Neutrophil (primary cell): ENCODE measurements around the gene YKT6.

ENCODE experiments used
- H3K27ac ChIP-seq: fragments of 200-600 bp; sonication (generic); 2 replicates; pipeline ENCODE4 v1.5.1; 2016; ENCODE audit warnings: mild to moderate bottlenecking, moderate library complexity
- H3K27me3 ChIP-seq: fragments of 200-600 bp; sonication (generic); 2 replicates; pipeline ENCODE4 v1.6.0; 2016; ENCODE audit warnings: mild to moderate bottlenecking
- H3K36me3 ChIP-seq: fragments of 200-600 bp; sonication (generic); 2 replicates; pipeline ENCODE4 v1.5.1; 2017
- H3K4me1 ChIP-seq, 2 experiments: fragments of 200-600 bp in 1 of 2; sonication (generic) in 1 of 2; 1 replicate in 1 of 2; 2 replicates in 1 of 2; pipeline versions ENCODE4 v1.5.1 to v1.6.1; 2013 to 2016; ENCODE audit warnings: low read depth in 1 of 2, low read length in 1 of 2, mild to moderate bottlenecking in 1 of 2, moderate library complexity in 1 of 2; ENCODE audit not compliant: control insufficient read depth in 1 of 2, insufficient read depth in 1 of 2
- H3K4me3 ChIP-seq, 2 experiments: fragments of 200-600 bp in 1 of 2; sonication (generic) in 1 of 2; 1 replicate in 1 of 2; 2 replicates in 1 of 2; pipeline ENCODE4 v1.5.1; 2013 to 2016; ENCODE audit warnings: low read depth in 1 of 2, low read length in 1 of 2, mild to moderate bottlenecking in 1 of 2, moderate library complexity in 1 of 2
- H3K9me3 ChIP-seq: fragments of 200-600 bp; sonication (generic); 2 replicates; pipeline ENCODE4 v1.5.1; 2016
- TF ChIP-seq, protein P1 (sequence below): fragments of 200-600 bp; sonication (generic); IDR thresholded peaks from 2 replicates; pipeline ENCODE4 v1.5.1; 2016; ENCODE audit warnings: antibody characterized with exemption

The YKT6 gene

DNA sequence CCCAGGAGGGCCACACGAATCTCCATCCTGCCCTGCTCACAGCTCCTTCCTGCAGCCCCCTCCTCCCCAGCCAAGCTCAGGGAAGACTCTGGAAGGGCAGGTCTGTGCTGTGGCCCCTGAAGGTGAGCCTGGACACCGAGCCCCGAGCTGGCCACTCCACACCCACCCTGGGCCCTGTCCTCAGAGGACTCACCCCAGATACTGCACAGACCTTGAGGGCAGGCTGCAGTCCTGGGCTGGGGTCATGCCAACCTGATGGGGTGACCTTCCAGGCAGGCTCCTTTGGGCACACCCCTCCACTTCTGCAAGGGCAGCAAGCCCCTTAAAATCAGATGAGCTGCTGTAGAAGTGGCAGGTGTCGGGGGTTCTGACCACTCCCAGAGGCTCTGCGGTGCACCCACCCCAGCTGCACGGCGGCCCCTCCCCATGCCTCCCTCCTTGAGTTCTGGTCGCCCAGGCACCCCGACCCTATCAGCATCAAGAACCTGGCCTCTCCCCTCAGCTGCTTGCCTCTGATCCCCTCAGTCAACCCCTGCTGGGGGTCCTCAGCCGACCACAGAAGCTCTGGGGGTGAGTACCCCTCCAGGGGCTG is 24.3 kb downstream of the YKT6 start:
- no peaks in the 10 kb centered on the region for H3K36me3 ChIP-seq
- TF ChIP-seq, protein P1, sequence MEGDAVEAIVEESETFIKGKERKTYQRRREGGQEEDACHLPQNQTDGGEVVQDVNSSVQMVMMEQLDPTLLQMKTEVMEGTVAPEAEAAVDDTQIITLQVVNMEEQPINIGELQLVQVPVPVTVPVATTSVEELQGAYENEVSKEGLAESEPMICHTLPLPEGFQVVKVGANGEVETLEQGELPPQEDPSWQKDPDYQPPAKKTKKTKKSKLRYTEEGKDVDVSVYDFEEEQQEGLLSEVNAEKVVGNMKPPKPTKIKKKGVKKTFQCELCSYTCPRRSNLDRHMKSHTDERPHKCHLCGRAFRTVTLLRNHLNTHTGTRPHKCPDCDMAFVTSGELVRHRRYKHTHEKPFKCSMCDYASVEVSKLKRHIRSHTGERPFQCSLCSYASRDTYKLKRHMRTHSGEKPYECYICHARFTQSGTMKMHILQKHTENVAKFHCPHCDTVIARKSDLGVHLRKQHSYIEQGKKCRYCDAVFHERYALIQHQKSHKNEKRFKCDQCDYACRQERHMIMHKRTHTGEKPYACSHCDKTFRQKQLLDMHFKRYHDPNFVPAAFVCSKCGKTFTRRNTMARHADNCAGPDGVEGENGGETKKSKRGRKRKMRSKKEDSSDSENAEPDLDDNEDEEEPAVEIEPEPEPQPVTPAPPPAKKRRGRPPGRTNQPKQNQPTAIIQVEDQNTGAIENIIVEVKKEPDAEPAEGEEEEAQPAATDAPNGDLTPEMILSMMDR, result no peak
- no peak overlapping the region for H3K4me3 ChIP-seq
- H3K27ac ChIP-seq, result no peak overlapping the region
- H3K9me3 ChIP-seq, result no peaks in the 10 kb centered on the region
- H3K4me1 ChIP-seq, result no peaks in the 10 kb centered on the region
- peaks cover 3% of the 10 kb centered on the region for H3K27me3 ChIP-seq

DNA sequence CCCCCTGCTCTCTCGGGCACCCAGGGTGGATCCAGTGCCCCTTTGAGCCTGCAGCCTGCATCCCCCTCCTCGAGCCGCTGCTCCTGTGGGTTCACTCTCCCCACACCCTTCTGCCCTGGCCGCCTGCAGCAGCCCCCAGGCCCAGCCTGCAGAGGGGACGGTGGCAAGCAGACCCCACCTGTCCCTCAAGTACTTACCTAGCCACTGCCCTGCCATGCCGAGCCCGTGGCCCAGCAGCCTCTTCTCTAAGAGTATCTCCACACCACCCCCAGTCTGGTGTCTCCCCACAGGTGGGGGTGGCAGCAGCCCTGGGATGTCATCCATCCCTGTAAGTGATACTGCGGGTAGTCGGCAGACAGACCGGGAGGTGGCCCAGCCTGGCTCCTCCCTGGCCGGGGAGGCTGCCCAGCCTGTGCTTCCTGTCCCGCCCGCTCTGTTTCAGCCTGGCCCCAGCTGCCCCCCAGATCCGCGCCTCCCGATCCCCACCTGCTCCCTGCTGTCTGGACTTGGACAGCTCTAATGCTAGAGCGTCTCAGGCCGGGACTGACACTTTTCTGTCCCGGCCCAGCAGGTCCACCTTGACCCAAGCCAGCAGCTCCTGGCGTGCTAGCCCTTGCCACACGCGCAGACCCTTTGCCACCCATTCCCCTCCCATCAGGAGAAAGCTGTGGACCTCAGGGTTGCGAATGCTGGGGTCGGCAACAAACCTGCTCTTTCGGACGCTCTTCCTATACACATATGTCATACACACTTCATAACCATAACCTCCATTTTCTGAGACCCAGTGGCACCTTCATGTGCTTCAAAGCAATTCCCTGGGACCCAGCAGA is 25.0 kb downstream of the YKT6 start:
- peaks cover 3% of the 10 kb centered on the region for H3K27me3 ChIP-seq
- TF ChIP-seq, protein P1, result no peak

DNA sequence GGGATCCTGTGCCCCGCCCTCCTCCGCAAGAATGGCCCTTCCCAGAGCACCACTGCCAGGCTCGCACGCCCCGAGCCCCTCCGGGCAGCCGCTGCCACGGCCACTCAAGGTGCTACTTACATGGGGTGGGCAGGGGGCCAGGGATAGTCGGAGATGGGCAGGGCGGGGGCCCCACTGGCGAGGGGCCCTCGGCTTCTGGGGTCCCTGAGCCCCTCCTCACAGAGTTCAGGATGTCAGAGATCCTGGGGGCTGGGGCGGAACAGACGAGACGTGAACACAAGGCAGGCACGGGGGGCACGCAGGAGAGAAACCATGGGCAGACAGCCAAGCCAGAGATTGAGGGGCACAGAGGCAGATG is 25.6 kb downstream of the YKT6 start:
- H3K4me1 ChIP-seq, result no peaks in the 10 kb centered on the region
- H3K36me3 ChIP-seq, result no peaks in the 10 kb centered on the region
- peaks cover 3% of the 10 kb centered on the region for H3K27me3 ChIP-seq
- TF ChIP-seq, protein P1, result no peak
- no peak overlapping the region for H3K4me3 ChIP-seq
- no peaks in the 10 kb centered on the region for H3K9me3 ChIP-seq
- no peak overlapping the region for H3K27ac ChIP-seq

More for the DNA sequence above, 25.0 kb downstream of the YKT6 start:
- H3K36me3 ChIP-seq, result no peaks in the 10 kb centered on the region
- no peaks in the 10 kb centered on the region for H3K4me1 ChIP-seq
- no peak overlapping the region for H3K27ac ChIP-seq
- no peak overlapping the region for H3K4me3 ChIP-seq
- H3K9me3 ChIP-seq, result no peaks in the 10 kb centered on the region

DNA sequence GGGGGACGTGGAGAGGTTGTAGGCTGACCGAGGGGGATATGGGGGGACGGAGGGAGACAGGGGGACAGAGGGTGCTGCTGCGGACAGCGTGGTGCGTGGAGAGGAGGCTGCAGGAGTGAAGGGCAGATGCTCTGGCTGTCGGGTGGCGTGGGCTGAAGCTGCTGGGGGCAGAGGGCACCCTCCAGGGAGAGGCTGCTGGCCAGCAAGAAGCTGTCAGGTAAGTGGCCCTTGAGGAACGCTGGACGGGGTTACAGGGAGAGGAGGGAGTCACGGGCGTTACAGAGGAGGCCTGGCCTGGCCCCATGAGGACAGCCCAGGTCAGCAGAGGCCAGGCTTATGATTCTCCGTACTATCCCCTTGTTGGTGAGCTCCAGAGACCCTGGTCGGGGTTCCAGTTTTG is 27.1 kb downstream of the YKT6 start:
- Histone ChIP-seq H3K27ac (no peak overlapping the region), H3K4me1 (no peaks in the 10 kb centered on the region), H3K4me3 (no peak overlapping the region), H3K9me3 (no peaks in the 10 kb centered on the region), H3K27me3 (peaks cover 3% of the 10 kb centered on the region), H3K36me3 (no peaks in the 10 kb centered on the region)
- TF ChIP-seq, protein P1, result no peak

DNA sequence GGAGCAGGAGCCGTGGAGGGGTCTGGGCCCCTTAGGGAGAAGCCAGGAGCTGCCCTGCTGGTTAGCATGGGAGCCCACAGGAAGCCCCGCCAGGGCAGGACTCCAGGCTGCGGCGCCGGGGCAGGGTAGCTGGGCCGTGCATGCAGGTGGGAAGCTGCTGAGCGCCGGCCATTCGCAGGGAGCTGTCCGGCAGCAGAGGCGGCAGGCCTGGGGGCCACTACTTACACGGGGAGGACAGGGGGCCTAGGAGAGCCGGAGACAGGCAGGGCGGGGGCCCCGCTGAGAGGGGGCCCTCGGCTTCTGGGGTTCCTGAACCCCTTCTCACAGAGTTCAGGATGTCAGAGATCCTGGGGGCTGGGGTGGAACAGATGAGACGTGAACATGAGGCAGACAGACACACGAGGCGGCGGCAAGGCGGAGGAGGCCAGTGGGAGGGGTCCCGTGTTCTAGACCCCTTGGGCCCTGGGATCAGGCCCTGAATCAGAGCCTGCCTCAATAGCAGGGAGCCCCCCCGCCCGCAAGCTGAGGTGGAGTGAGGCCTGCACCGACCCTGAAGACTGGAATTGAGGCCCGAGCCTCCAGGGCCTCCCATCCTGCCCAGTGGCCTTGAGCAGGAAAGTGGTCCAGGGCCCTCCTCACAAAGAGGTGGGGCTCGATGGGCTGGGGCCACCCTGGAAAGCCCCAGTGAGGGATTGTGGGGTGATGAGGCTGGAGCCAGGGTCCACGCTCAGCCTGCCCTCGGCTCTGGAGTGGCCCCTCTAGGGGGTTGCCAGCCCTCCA is 28.0 kb downstream of the YKT6 start:
- no peak overlapping the region for H3K27ac ChIP-seq
- no peaks in the 10 kb centered on the region for H3K9me3 ChIP-seq
- TF ChIP-seq, protein P1, result no peak
- H3K27me3 ChIP-seq, result peaks cover 3% of the 10 kb centered on the region
- no peaks in the 10 kb centered on the region for H3K4me1 ChIP-seq
- H3K4me3 ChIP-seq, result no peak overlapping the region
- H3K36me3 ChIP-seq, result no peaks in the 10 kb centered on the region
